OCI-LY7 (cell line): ENCODE measurements around the gene BPIFA2. TPM values are rescaled to one million over a fixed set of nuclear protein-coding genes. Genes with fewer than 3 reads are reported as not detected.

ENCODE experiments used
- BruUV-seq: library from RNA; stranded (reverse); fragments of 400-500 nt; replicated peaks from 2 replicates; lab custom pipeline; 2021; lab: Mats Ljungman, UMichigan
- CTCF ChIA-PET: fragments of 300-600 bp; sonication (Branson Sonifier 250); formaldehyde crosslinking; loops from one replicate; lab custom pipeline; 2022; ENCODE audit warnings: antibody characterized with exemption; ENCODE audit not compliant: unreplicated experiment; lab: Charles Lee
- POLR2A ChIA-PET: fragments of 300-600 bp; sonication (Branson Sonifier 250); formaldehyde crosslinking; loops from one replicate; lab custom pipeline; 2022; ENCODE audit warnings: antibody characterized with exemption; lab: Charles Lee
- DNase-seq: peaks from one replicate; pipeline ENCODE4 v3.0.0-alpha.2; 2015; ENCODE audit warnings: low spot score
- H2AFZ ChIP-seq: fragments of 200-600 bp; sonication (generic), shearing (Covaris generic); 2 replicates; pipeline ENCODE4 v1.6.1; 2014; ENCODE audit warnings: mild to moderate bottlenecking, antibody characterized with exemption, low read length, moderate library complexity
- H3K27ac ChIP-seq: fragments of 200-600 bp; sonication (generic); 2 replicates; pipeline ENCODE4 v1.5.1; 2014; ENCODE audit warnings: mixed run types, low read depth, mild to moderate bottlenecking, moderate library complexity, low read length, inconsistent platforms; ENCODE audit not compliant: poor library complexity, severe bottlenecking
- H3K36me3 ChIP-seq: fragments of 200-600 bp; sonication (generic); 2 replicates; pipeline ENCODE4 v1.6.1; 2014; ENCODE audit warnings: mild to moderate bottlenecking, antibody characterized with exemption, low read length, moderate library complexity, mixed read lengths; ENCODE audit not compliant: insufficient read depth
- H3K4me1 ChIP-seq: fragments of 200-600 bp; sonication (generic); 2 replicates; pipeline ENCODE4 v1.5.1; 2014; ENCODE audit warnings: mild to moderate bottlenecking, low read length; ENCODE audit not compliant: insufficient read depth, poor library complexity, severe bottlenecking
- H3K4me2 ChIP-seq: fragments of 200-600 bp; sonication (generic); 2 replicates; pipeline ENCODE4 v1.6.1; 2014; ENCODE audit warnings: mild to moderate bottlenecking, low read length
- H3K4me3 ChIP-seq: fragments of 200-600 bp; sonication (generic); 2 replicates; pipeline ENCODE4 v1.5.1; 2014; ENCODE audit warnings: mild to moderate bottlenecking, low read depth, low read length; ENCODE audit not compliant: poor library complexity, severe bottlenecking
- H3K79me2 ChIP-seq: fragments of 200-600 bp; sonication (generic); 2 replicates; pipeline ENCODE4 v1.6.1; 2016; ENCODE audit warnings: low read depth, mild to moderate bottlenecking, low read length, moderate library complexity, mixed read lengths; ENCODE audit not compliant: insufficient read depth
- H3K9me2 ChIP-seq: fragments of 200-600 bp; sonication (generic); 2 replicates; pipeline ENCODE4 v1.6.1; 2016; ENCODE audit warnings: mild to moderate bottlenecking, low read length, mixed read lengths; ENCODE audit not compliant: insufficient read depth
- H3K9me3 ChIP-seq: fragments of 200-600 bp; sonication (generic); 2 replicates; pipeline ENCODE4 v1.6.1; 2014; ENCODE audit warnings: mild to moderate bottlenecking, mixed run types, low read length, mixed read lengths
- H4K20me1 ChIP-seq: fragments of 200-600 bp; sonication (generic); 2 replicates; pipeline ENCODE4 v1.6.1; 2014; ENCODE audit warnings: mild to moderate bottlenecking, antibody characterized with exemption, low read length, moderate library complexity, mixed read lengths; ENCODE audit not compliant: insufficient read depth
- CTCF ChIP-seq: fragments of 200-600 bp; sonication (generic); conservative IDR thresholded peaks from 2 replicates; pipeline ENCODE4 v1.5.1; 2014; ENCODE audit warnings: mild to moderate bottlenecking, antibody characterized with exemption, low read length, moderate library complexity, mixed read lengths
- EZH2phosphoT487 ChIP-seq: fragments of 200-600 bp; sonication (generic); IDR thresholded peaks from 2 replicates; pipeline ENCODE4 v1.6.1; 2018; ENCODE audit warnings: low read depth, borderline replicate concordance, mild to moderate bottlenecking, mixed run types, antibody characterized with exemption, low read length, moderate library complexity, mixed read lengths
- intact Hi-C: fragments of 100-400 bp; cut with micrococcal nuclease; formaldehyde crosslinking; loops from one replicate; pipeline ENCODE4 v1.10.0; 2022; ENCODE audit not compliant: unreplicated experiment
- total RNA-seq, 2 experiments: library from RNA; depleted of rRNA in 1 of 2; stranded (reverse); fragments of >200 nt in 1 of 2; shearing (Covaris generic) in 1 of 2; gene quantifications; 2 replicates each; pipeline ENCODE4 v1.2.3, GENCODE V29; 2014 to 2022

Gene BPIFA2
- total RNA-seq, 2 experiments from 2014 or later: not detected

DNA sequence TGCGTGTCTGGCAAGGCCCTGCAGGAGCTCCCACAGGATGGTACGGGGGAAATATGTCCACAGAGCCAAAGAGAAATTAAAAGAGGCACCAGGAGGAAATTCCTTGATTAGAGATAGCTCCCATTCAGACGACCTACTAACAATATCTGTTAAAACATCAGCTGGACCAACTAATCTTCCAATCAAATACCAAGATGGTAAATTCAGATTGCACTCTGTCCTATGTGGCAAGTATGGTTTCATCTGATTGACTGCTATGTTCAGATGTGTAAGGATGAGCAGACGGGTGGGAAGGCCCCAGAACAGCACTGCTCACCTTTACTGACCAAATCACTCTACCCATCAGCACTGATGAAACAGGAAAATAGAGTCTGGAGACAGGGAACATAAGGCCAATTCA lies 19.5 kb downstream of the BPIFA2 start:
- H3K9me2 ChIP-seq: no peaks in the 10 kb centered on the region
- H3K4me3 ChIP-seq: no peak overlapping the region
- ChIA-PET POLR2A (no interaction called here), CTCF (no interaction called here)
- no peaks in the 10 kb centered on the region for H3K9me3 ChIP-seq
- no peak overlapping the region for H3K27ac ChIP-seq
- H3K4me1 ChIP-seq: no peaks in the 10 kb centered on the region
- H2AFZ ChIP-seq: no peak overlapping the region
- TF ChIP-seq CTCF (no peak), EZH2phosphoT487 (no peak)
- H3K79me2 ChIP-seq: no peaks in the 10 kb centered on the region
- intact Hi-C loops: no loop called here
- no TSS peak for BruUV-seq
- H4K20me1 ChIP-seq: no peaks in the 10 kb centered on the region
- no peak for DNase-seq
- H3K36me3 ChIP-seq: no peaks in the 10 kb centered on the region
- no peak overlapping the region for H3K4me2 ChIP-seq

GRCh38 chr20:33188421-33188820 lies 20.5 kb downstream of the BPIFA2 start:
- CTCF ChIA-PET: no interaction called here
- DNase-seq: no peak

More at GRCh38 chr20:33188421-33188820, 20.5 kb downstream of the BPIFA2 start:
- Histone ChIP-seq H3K79me2 (no peaks in the 10 kb centered on the region), H2AFZ (no peak overlapping the region), H4K20me1 (no peaks in the 10 kb centered on the region), H3K27ac (no peak overlapping the region), H3K4me3 (no peak overlapping the region), H3K9me3 (no peaks in the 10 kb centered on the region), H3K4me1 (no peaks in the 10 kb centered on the region), H3K4me2 (no peak overlapping the region), H3K9me2 (no peaks in the 10 kb centered on the region), H3K36me3 (no peaks in the 10 kb centered on the region)
- POLR2A ChIA-PET: no interaction called here
- intact Hi-C loops: no loop called here
- TF ChIP-seq EZH2phosphoT487 (no peak), CTCF (no peak)
- BruUV-seq: no TSS peak
